Measurements from ENCODE around the gene HGFAC. TPM values are rescaled to one million over a fixed set of nuclear protein-coding genes. Genes with fewer than 3 reads are reported as not detected.

The HGFAC gene
- total and polyA plus RNA-seq, 2 of the 13 experiments (the other 11 are each of a cell fraction or from before 2014, with no cell fraction given), result 8.5 to 63.6 TPM

DNA sequence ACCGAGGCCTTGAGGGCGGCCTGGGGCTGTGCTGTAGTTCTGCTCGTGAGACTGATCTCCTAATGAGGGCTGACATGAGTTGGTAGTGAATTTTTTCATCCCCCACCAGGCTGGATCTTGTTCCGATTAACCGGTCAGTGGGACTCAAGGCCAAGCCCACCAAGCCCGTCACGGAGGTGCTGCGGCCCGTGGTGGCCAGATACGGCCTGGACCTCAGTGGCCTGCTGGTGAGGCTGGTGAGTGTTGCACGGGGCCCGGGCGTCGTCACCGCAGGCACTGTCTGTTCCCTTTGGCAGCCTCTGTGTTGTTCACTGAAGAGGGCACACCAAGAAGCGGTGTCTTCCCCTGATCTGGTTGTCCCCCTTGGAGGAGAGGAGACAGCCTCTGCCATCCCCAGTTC, 18.4 kb upstream of the HGFAC start:
- H3K4me1 ChIP-seq (ENCODE audit: insufficient read depth, low read length), result no peaks in the 10 kb centered on the region
- no peak for DNase-seq (ENCODE audit: low spot score)
- ATAC-seq, result no peak
- H3K27me3 ChIP-seq (ENCODE audit: control insufficient read depth in 1 of 2, insufficient read depth in 2 of 2, low read length in 2 of 2), result no peaks in the 10 kb centered on the region
- CTCF ChIA-PET (ENCODE audit: low intra/inter-chr PET ratio, low total read pairs), result no interaction called here
- WGBS (ENCODE audit: low lambda C conversion rate), result 100% methylated on average over 6 of the region's 16 CpGs
- in situ Hi-C loops (cut with HindIII; ENCODE audit: extremely low pct_ligation_motif_present, low pct_unique_long_range_greater_than_20kb) (no loop called here), intact Hi-C loops (cut with micrococcal nuclease; ENCODE audit: unreplicated experiment) (no loop called here)
- FAIRE-seq, result no peak
- H3K9ac ChIP-seq (ENCODE audit: insufficient read depth, low read depth, low read length), result no peak overlapping the region
- POLR2A ChIA-PET, result no interaction called here
- H3K79me2 ChIP-seq (ENCODE audit: insufficient read depth, low read length), result no peaks in the 10 kb centered on the region
- no peaks in the 10 kb centered on the region for H3K9me3 ChIP-seq (ENCODE audit: low read length)
- H3K4me3 ChIP-seq (replicated peaks in 1 of 3; ENCODE audit: insufficient read depth in 1 of 3, low read depth in 2 of 3, low read length in 3 of 3), result no peak overlapping the region
- no TSS peak for BruUV-seq (replicated peaks)
- H4K20me1 ChIP-seq (ENCODE audit: insufficient read depth, low read length), result no peaks in the 10 kb centered on the region
- H2AFZ ChIP-seq (ENCODE audit: low read length), result no peak overlapping the region
- no peak overlapping the region for H3K27ac ChIP-seq (ENCODE audit: extremely low read length, insufficient read depth, low read length)
- TF ChIP-seq HMGXB3 (CRISPR knock-in tag; IDR thresholded peaks at IDR 0.05; ENCODE audit: borderline replicate concordance), result no peak
- no peak for TF ChIP-seq PTBP1 (IDR thresholded peaks at IDR 0.05; ENCODE audit: low read depth, low read length, poor library complexity, severe bottlenecking)
- no peak for TF ChIP-seq HCFC1 (IDR thresholded peaks at IDR 0.05; ENCODE audit: low read depth, low read length)
- TF ChIP-seq ZFP41 (CRISPR knock-in tag; IDR thresholded peaks at IDR 0.05; ENCODE audit: borderline replicate concordance), result no peak
- TF ChIP-seq TFE3 (CRISPR knock-in tag; IDR thresholded peaks at IDR 0.05), result no peak
- H3K36me3 ChIP-seq (replicated peaks in 1 of 2; ENCODE audit: control insufficient read depth in 1 of 2, insufficient read depth in 2 of 2, low read length in 2 of 2), result peaks cover 12 to 47% of the 10 kb centered on the region in 2 experiments; a peak in 4 of 5 replicates
- no peak overlapping the region for H3K4me2 ChIP-seq (ENCODE audit: low read depth, low read length)

All from HepG2 (cell line).